Measurements from ENCODE around the gene GSX2. TPM values are rescaled to one million over a fixed set of nuclear protein-coding genes. Genes with fewer than 3 reads are reported as not detected.
A peak's percentile ranks its signal among the peaks of the same experiment; 100 is the strongest.

GSX2 gene
- total RNA-seq, 4 donors from 2014 or later: not detected

DNA sequence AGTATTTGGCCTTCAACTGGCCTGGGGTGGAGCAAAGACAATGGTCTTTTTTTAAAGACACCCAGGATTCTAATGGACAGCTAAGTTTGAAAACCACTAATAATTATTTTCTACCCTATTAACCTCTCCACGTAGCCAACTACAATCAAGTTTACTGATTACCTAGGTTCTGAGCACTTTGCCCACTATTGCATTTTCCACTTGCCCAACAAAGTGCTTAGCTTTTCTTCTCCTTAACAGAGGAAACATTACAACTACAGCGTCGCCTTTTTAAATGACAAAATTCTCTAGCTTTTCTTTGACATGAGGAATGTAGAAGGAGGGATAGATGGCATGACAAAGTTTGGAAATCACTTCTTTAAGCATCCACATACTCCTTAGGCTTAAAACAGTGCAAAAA, 37.6 kb upstream of the GSX2 start:
- H3K4me3 ChIP-seq: peak overlapping the region; percentile 93 to 98 (median 95)
- no peaks in the 10 kb centered on the region for H3K36me3 ChIP-seq
- intact Hi-C loops (cut with DNase I): no loop called here
- H3K9me3 ChIP-seq: no peaks in the 10 kb centered on the region
- no peaks in the 10 kb centered on the region for H3K27me3 ChIP-seq
- no peak for DNase-seq
- TF ChIP-seq, protein P1, sequence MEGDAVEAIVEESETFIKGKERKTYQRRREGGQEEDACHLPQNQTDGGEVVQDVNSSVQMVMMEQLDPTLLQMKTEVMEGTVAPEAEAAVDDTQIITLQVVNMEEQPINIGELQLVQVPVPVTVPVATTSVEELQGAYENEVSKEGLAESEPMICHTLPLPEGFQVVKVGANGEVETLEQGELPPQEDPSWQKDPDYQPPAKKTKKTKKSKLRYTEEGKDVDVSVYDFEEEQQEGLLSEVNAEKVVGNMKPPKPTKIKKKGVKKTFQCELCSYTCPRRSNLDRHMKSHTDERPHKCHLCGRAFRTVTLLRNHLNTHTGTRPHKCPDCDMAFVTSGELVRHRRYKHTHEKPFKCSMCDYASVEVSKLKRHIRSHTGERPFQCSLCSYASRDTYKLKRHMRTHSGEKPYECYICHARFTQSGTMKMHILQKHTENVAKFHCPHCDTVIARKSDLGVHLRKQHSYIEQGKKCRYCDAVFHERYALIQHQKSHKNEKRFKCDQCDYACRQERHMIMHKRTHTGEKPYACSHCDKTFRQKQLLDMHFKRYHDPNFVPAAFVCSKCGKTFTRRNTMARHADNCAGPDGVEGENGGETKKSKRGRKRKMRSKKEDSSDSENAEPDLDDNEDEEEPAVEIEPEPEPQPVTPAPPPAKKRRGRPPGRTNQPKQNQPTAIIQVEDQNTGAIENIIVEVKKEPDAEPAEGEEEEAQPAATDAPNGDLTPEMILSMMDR (IDR thresholded peaks at IDR 0.05): no peak
- no peak for TF ChIP-seq POLR2A (IDR thresholded peaks at IDR 0.05)
- 55 to 61% methylated on average over 3 of the region's 3 CpGs for WGBS, 2 donors
- H3K27ac ChIP-seq: peak overlapping the region in 3 of 4 donors; percentile 97 to 98 (median 97)
- peaks cover 28 to 83% (median 54%) of the 10 kb centered on the region in 3 donors for H3K4me1 ChIP-seq

DNA sequence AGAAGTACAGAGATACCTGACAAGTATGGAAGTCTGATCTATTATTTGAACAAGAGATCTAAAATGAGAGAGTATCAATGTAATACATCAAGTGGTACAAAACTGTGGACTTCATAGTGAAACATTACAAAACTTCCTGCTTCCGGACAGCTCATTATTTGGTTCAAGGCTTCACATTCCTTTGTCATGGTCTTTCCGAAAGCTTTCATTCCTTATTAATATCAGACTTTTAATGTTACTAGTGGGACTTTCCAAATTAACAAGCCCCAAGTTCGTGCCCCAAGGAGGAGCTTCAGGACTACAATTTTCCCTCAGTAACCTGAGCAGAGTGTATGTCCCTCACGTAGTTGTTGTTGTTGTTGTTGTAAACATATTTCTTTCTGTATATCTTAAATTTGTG, 36.7 kb upstream of the GSX2 start:
- Histone ChIP-seq H3K4me1 (peaks cover 28 to 80% (median 54%) of the 10 kb centered on the region in 3 donors), H3K4me3 (peak overlapping the region; percentile 93 to 98 (median 95)), H3K9me3 (no peaks in the 10 kb centered on the region), H3K27me3 (no peaks in the 10 kb centered on the region), H3K27ac (peak overlapping the region; percentile 95 to 98 (median 97)), H3K36me3 (no peaks in the 10 kb centered on the region)
- no peak for DNase-seq
- intact Hi-C loops (cut with DNase I): no loop called here
- no peak for TF ChIP-seq POLR2A (IDR thresholded peaks at IDR 0.05)
- TF ChIP-seq, protein P1 (IDR thresholded peaks at IDR 0.05): no peak
- 0 to 1% methylated on average over 4 of the region's 4 CpGs for whole genome bisulfite sequencing, 2 donors

GRCh38 chr4:54063737-54064316, 36.1 kb upstream of the GSX2 start:
- TF ChIP-seq, protein P1 (IDR thresholded peaks at IDR 0.05): no peak
- intact Hi-C loops (cut with DNase I): no loop called here
- Histone ChIP-seq H3K4me3 (peak overlapping the region; percentile 93 to 98 (median 95)), H3K9me3 (no peaks in the 10 kb centered on the region), H3K27ac (peak overlapping the region; percentile 95 to 98 (median 97)), H3K4me1 (peaks cover 28 to 74% (median 54%) of the 10 kb centered on the region in 3 donors), H3K36me3 (no peaks in the 10 kb centered on the region), H3K27me3 (no peaks in the 10 kb centered on the region)
- peak; percentile 31 for DNase-seq
- WGBS, 2 donors: 0 to 2% methylated on average over 5 to 21 of the region's 38 CpGs

DNA sequence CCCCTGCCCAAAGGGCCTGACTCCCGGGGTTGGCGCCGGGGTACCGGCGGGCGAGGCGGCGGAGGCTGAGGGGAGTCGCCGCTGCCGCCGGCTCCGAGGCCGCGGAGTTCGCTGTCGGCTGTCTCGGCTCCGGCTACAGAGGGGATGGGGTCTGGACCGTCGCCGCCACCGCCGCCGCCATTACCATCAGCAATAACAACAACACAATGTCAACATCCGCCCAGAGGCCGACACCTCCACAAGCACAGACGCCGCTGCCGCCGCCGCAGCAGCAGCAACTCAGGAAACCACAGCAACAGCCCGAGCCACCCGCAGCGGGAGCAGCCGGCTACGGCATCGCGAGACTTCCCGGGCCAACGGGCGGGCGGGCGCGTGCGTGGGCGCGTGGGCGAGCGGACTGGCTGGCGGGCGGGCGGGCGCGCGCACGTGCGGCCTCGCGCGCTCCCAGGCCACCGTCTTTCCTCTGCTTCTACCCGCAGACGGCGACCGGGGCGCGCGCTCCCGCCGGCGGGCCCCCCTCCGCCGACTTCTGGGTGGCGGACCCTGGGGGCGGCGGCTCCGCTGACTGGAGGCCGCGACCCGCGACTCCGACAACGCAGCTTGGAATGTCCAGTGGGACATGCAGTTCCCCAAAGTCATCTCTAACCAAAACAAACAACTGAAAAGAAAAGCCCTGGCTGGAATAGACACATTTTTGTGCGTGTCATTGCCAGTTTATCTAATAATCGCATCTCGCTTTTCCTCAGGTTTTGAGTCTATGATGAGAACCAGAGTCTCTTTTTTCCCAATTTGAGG, 35.4 kb upstream of the GSX2 start, which contains the start of gene CHIC2:
Gene CHIC2, minus strand, starts transcription at position 289 of the 795 bp plus-strand sequence. CDS start 305 bp downstream, outside the sequence.
- peaks cover 28 to 68% (median 53%) of the 10 kb centered on the region in 3 donors for H3K4me1 ChIP-seq
- no peaks in the 10 kb centered on the region for H3K9me3 ChIP-seq
- intact Hi-C loops (cut with DNase I): no loop called here
- peak within 1 kb of the TSS; percentile 93 to 98 (median 95) for H3K4me3 ChIP-seq
- H3K36me3 ChIP-seq: no peaks in the 10 kb centered on the region
- peak within 1 kb of the TSS; percentile 95 to 98 (median 97) for H3K27ac ChIP-seq
- peak in 3 of 4 donors; percentile 96 to 99 (median 97) for TF ChIP-seq POLR2A (IDR thresholded peaks at IDR 0.05)
- TF ChIP-seq, protein P1 (IDR thresholded peaks at IDR 0.05): peak in 3 of 6 experiments; percentile 2 to 16 (median 14)
- WGBS, 2 donors: 0 to 5% methylated on average over 3 to 4 of the region's 87 CpGs
- peak; percentile 76 for DNase-seq
- H3K27me3 ChIP-seq: no peaks in the 10 kb centered on the region
